HG02943 (cell line): ENCODE results near the gene HDLBP.
"Not testable (repeated sequence)": the region's sequence is repeated elsewhere in the genome, so short reads cannot be mapped to it uniquely, and the experiment has no call there.

ENCODE experiments used
- ATAC-seq: cut with Tn5 transposase; IDR thresholded peaks from one replicate; pipeline ENCODE4 v1.9.1; 2021; ENCODE audit warnings: mild to moderate bottlenecking, low read depth, moderate library complexity; ENCODE audit not compliant: unreplicated experiment

HDLBP gene

GRCh38 chr2:241278306-241278705, 37.2 kb downstream of the HDLBP start:
- ATAC-seq, result not testable (repeated sequence)

- ATAC-seq, result no peak
Measured at GRCh38 chr2:241275910-241276309, 39.6 kb downstream of the HDLBP start.

GRCh38 chr2:241275504-241275903, 40.0 kb downstream of the HDLBP start:
- no peak for ATAC-seq

GRCh38 chr2:241274127-241274526, 41.3 kb downstream of the HDLBP start:
- ATAC-seq, result no peak

GRCh38 chr2:241273210-241274020, 42.1 kb downstream of the HDLBP start:
- no peak for ATAC-seq

GRCh38 chr2:241272303-241273209, 42.9 kb downstream of the HDLBP start:
- no peak for ATAC-seq

GRCh38 chr2:241271706-241272302, 43.7 kb downstream of the HDLBP start:
- ATAC-seq, result no peak

- ATAC-seq, result no peak
Measured at GRCh38 chr2:241270531-241270930, 44.9 kb downstream of the HDLBP start.

- ATAC-seq, result no peak
Measured at GRCh38 chr2:241269707-241270520, 45.6 kb downstream of the HDLBP start.

GRCh38 chr2:241268716-241269445, 46.6 kb downstream of the HDLBP start:
- no peak for ATAC-seq

GRCh38 chr2:241268306-241268705, 47.2 kb downstream of the HDLBP start:
- ATAC-seq, result no peak

- no peak for ATAC-seq
Measured at GRCh38 chr2:241267249-241268067, 48.0 kb downstream of the HDLBP start.

- no peak for ATAC-seq
Measured at GRCh38 chr2:241265506-241265905, 50.0 kb downstream of the HDLBP start.

- no peak for ATAC-seq
Measured at GRCh38 chr2:241263061-241263460, 52.4 kb downstream of the HDLBP start.

- no peak for ATAC-seq
Measured at GRCh38 chr2:241261628-241262027, 53.8 kb downstream of the HDLBP start.

GRCh38 chr2:241260911-241261310, 54.6 kb downstream of the HDLBP start:
- no peak for ATAC-seq

- ATAC-seq, result no peak
Measured at GRCh38 chr2:241258505-241259280, 56.8 kb downstream of the HDLBP start.

- ATAC-seq, result no peak
Measured at GRCh38 chr2:241257419-241258032, 57.9 kb downstream of the HDLBP start.
